SKM-1 (cell line): ENCODE measurements around the gene KLHL4.
"Not testable (repeated sequence)": the region's sequence is repeated elsewhere in the genome, so short reads cannot be mapped to it uniquely, and the experiment has no call there.

Experiments
- DNase-seq: peaks from one replicate; lab custom pipeline; 2025; ENCODE audit not compliant: unreplicated experiment; lab: John Stamatoyannopoulos, UW

The KLHL4 gene

DNA sequence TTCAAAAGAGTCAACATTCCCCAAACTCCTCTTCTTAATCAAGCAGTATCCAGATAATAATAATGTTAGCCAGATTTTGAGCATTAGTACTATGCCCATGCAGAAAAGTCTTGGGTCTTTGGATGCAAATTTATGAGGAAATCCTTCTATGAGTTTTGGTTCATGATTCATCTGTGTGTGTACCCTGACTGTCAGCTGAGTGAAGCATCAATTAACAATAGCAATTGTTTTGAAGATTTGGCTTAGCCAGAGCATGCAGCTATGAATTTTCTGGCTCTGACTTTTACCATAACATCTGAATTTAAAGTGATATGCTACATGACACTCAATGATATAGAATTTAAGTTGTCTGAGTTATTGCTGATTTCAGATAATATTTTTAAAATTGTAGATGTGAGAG lies 145.8 kb downstream of the KLHL4 start:
- no peak for DNase-seq

DNA sequence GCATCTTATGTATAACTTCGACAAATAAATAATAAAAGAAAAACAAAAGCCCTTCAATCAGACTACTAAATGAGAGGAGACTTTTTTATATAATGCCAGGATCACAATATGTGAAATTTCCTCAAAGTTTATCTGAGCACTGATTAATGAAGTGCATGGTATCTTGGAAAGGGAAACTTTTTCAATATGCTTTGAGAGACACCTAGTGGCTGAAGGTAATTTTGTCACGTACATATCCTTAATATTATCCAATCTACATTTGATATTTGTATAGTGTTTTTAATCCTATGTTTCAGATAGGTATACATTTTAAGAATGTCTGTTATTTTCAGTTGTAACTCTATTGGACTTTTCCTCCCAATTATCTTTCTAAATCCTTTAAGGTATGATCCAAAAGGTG lies 146.8 kb downstream of the KLHL4 start:
- DNase-seq = no peak

DNA sequence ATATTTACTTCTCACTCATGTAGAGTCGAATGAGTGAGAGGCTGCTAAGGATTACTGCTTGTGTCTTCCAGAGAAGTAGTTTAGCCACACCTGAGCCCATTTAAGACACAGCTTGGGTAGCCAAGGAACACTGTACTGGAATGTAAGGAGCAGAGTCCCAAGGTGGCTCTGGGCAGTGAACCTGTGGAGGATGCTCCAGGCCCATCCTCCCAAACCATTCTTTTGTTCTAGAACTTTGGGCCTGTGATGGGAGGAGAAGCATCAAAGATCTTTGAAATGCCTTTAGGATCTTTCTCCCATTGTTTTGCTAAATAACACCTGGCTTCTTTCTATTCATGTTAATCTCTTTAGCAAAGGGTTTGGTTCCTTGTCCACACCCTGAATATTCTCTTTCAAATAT lies 162.2 kb downstream of the KLHL4 start:
- no peak for DNase-seq

DNA sequence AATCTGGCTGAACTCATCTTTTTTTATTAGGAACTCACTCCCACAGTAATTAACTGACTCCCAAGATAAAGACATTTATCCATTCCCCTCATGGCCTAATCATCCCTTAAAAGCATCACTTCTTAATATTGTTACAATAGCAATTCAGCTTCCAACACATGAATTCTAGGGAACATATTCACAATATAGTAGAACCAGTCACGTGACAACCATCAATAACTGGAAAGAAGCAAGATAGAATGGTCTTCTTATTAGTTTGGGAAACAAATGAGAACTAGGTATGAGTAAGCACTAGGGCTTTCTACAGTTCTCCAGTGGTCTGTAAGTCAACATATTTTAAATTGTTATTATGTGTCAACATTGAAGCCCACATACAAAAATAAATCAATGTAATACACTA lies 170.1 kb downstream of the KLHL4 start:
- DNase-seq = no peak

DNA sequence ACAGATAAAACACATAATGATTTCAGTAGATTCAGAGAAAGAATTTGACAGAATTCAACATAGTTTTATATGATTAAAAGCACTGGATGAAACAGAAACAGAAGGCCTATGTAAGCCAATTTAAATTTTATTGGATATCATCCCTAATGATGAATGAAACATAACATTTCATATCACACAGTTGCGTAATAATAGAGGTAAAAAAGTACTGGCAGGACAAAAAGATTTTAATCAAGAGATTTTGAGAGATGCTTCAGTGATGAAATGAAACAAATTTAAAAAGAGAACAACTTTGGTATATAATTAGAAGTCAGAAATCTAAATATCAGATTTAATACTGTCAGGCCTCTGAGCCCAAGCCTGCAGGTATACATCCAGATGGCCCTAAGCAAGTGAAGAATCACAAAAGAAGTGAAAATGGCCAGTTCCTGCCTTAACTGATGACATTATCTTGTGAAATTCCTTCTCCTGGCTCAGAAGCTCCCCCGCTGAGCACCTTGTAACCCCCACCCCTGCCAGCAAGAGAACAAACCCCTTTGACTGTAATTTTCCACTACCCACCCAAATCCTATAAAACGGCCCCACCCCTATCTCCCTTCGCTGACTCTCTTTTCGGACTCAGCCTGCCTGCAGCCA lies 170.6 kb downstream of the KLHL4 start:
- not testable (repeated sequence) for DNase-seq

DNA sequence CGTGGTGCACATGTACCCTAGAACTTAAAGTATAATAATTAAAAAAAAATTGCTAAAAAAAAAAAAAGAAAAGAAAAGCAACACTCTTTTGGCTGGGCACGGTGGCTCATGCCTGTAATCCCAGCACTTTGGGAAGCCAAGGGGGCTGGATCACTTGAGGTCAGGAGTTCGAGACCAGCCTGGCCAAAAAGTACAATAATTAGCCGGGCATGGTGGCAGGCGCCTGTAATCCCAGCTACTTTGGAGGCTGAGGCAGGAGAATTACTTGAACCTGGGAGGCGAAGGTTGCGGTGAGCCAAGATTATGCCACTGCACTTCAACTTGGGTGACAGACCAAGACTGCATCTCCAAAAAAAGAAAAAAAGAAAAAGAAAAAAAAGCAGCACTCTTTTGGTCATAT lies 171.6 kb downstream of the KLHL4 start:
- not testable (repeated sequence) for DNase-seq

DNA sequence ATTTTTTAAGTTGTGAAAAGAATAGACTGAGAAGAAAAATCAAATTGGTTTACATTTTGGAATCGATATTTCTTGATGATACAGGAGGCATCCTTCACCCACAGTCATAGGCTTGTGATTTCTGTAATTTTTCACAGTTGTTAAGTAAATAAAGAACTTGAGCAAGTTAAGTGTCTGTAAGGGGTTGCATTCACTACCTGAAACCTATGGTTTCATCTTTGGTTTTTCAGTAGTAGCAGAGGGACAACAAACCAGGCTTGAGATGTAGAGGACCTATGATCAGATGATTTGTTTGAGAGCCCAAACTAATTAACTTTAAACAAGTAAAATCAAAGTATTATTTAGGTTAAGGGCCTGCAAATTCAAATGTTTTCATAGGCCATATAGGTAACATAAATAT lies 175.6 kb downstream of the KLHL4 start:
- no peak for DNase-seq

DNA sequence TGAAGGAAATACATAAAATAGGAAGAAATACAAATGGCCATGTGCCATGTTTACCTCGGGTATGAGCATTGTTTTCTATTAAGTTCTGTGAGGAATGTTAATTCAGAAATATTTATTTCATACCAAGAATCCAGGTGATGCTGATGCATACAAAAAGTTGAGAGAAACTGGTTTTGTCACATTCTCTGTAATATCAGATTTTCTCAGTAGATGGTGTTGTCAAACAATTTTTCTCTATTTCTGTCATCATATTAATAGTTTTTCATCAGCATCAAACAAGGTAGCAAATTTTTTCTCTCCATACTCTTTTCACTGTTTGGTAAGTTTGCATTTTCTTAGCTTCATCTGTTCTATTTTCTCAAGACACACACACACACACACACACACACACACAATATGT lies 179.8 kb downstream of the KLHL4 start:
- no peak for DNase-seq

DNA sequence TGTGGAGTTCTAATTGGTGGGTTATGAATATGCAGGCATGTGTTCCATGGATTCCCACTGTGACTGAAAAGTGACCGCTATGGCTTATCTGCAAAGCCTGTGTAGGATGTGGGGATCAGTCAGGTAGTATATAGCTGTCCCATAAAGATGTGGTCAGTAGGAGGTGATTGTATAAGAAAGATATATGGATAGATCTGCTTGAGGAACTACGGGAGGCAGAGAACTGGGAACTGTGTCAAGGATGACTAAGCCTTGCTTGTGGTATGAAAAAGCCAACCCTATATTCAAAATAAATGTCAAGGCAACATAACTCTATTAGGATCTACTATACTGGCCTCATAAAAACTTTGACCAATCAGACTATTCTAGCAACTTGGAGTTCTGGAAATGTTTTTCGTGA lies 185.2 kb downstream of the KLHL4 start:
- no peak for DNase-seq

DNA sequence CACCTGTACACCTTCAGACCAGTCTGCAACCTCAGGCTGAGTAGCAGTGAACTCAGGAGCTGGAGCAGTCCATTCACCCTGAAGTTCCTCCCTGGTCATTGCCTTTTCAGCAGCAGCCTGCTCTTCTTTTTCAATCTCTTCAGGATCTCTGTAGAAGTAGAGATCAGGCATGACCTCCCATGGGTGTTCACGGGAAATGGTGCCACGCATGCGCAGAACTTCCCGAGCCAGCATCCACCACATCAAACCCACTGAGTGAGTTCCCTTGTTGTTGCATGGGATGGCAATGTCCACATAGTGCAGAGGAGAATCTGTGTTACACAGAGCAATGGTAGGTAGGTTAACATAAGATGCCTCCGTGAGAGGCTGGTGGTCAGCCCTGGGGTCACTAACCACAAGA lies 185.9 kb downstream of the KLHL4 start:
- DNase-seq = not testable (repeated sequence)

DNA sequence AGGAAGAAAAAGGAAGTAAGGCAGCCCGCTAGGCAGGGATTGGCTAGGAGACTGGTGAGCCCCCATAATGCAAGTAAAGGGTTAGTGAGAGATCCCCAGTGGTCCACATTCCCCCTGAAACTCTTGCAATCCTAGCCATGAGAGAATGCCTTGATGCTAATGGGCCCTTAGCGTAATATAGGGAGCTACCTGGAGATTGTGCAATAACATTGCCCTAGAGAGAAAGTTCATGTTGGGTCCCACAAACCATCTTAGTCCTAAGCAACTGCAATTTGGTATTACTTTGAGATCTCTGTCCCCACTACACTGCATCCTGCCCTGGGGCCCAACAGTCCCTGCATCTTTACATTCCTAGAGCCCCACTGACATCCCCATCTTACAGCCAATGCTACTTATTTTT lies 188.5 kb downstream of the KLHL4 start:
- no peak for DNase-seq

DNA sequence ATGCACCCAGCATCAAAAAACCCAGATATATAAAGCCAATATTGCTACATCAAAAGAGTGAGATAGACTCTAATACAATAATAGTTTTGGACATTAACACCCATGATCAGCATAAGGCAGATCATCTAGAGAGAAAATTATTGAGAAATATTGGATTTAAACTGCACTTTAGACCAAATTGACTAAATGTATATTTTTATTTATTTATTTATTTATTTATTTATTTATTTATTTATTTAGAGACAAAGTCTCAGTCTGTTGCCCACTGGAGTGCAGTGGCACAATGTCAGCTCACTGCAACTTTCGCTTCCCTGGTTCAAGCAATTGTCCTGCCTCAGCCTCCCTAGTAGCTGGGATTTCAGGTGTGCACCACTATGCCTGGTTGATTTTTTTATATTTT lies 193.0 kb downstream of the KLHL4 start:
- no peak for DNase-seq
